ENCODE measurements around the gene DCK.

The DCK gene

GRCh38 chr4:71062436-71062835, 69.0 kb downstream of the DCK start:
- H3K27ac ChIP-seq: no peak overlapping the region
- H3K27me3 ChIP-seq (replicated peaks): no peaks in the 10 kb centered on the region
- no peak for TF ChIP-seq CTCF (IDR thresholded peaks at IDR 0.05; ENCODE audit: low read depth, low read length, missing control alignments)
- H3K36me3 ChIP-seq (replicated peaks): no peaks in the 10 kb centered on the region
- H3K4me3 ChIP-seq (ENCODE audit: low read depth, low read length): no peak overlapping the region
- no peak for DNase-seq
- in situ Hi-C loops (cut with HindIII; ENCODE audit: low pct_ligation_motif_present, low sequenced_read_pairs): no loop called here

GRCh38 chr4:71063711-71064110, 70.3 kb downstream of the DCK start:
- in situ Hi-C loops (cut with HindIII; ENCODE audit: low pct_ligation_motif_present, low sequenced_read_pairs): no loop called here

GRCh38 chr4:71064521-71064920, 71.1 kb downstream of the DCK start:
- no peaks in the 10 kb centered on the region for H3K36me3 ChIP-seq (replicated peaks)
- in situ Hi-C loops (cut with HindIII; ENCODE audit: low pct_ligation_motif_present, low sequenced_read_pairs): no loop called here
- no peak for DNase-seq
- H3K4me3 ChIP-seq (ENCODE audit: low read depth, low read length): no peak overlapping the region
- no peaks in the 10 kb centered on the region for H3K27me3 ChIP-seq (replicated peaks)
- no peak overlapping the region for H3K27ac ChIP-seq
- no peak for TF ChIP-seq CTCF (IDR thresholded peaks at IDR 0.05; ENCODE audit: low read depth, low read length, missing control alignments)

More at GRCh38 chr4:71063711-71064110, 70.3 kb downstream of the DCK start:
- no peaks in the 10 kb centered on the region for H3K36me3 ChIP-seq (replicated peaks)
- TF ChIP-seq CTCF (IDR thresholded peaks at IDR 0.05; ENCODE audit: low read depth, low read length, missing control alignments): no peak
- no peak for DNase-seq
- no peaks in the 10 kb centered on the region for H3K27me3 ChIP-seq (replicated peaks)
- no peak overlapping the region for H3K27ac ChIP-seq
- H3K4me3 ChIP-seq (ENCODE audit: low read depth, low read length): no peak overlapping the region

- no peak for TF ChIP-seq CTCF (IDR thresholded peaks at IDR 0.05; ENCODE audit: low read depth, low read length, missing control alignments)
- no peaks in the 10 kb centered on the region for H3K27me3 ChIP-seq (replicated peaks)
- in situ Hi-C loops (cut with HindIII; ENCODE audit: low pct_ligation_motif_present, low sequenced_read_pairs): no loop called here
- no peak overlapping the region for H3K4me3 ChIP-seq (ENCODE audit: low read depth, low read length)
- no peak overlapping the region for H3K27ac ChIP-seq
- H3K36me3 ChIP-seq (replicated peaks): no peaks in the 10 kb centered on the region
- no peak for DNase-seq
Observed at GRCh38 chr4:71065991-71066510, 72.6 kb downstream of the DCK start.

- in situ Hi-C loops (cut with HindIII; ENCODE audit: low pct_ligation_motif_present, low sequenced_read_pairs): no loop called here
- no peaks in the 10 kb centered on the region for H3K36me3 ChIP-seq (replicated peaks)
- H3K27me3 ChIP-seq (replicated peaks): no peaks in the 10 kb centered on the region
- no peak for TF ChIP-seq CTCF (IDR thresholded peaks at IDR 0.05; ENCODE audit: low read depth, low read length, missing control alignments)
- no peak for DNase-seq
- H3K4me3 ChIP-seq (ENCODE audit: low read depth, low read length): no peak overlapping the region
- H3K27ac ChIP-seq: no peak overlapping the region
Observed at GRCh38 chr4:71066737-71067716, 73.6 kb downstream of the DCK start.

All from brain microvascular endothelial cell (primary cell).